Measurements from ENCODE around the gene WFDC6. TPM values are rescaled to one million over a fixed set of nuclear protein-coding genes. Genes with fewer than 3 reads are reported as not detected.

WFDC6 gene
- total RNA-seq (2021) = not detected in 2 replicates
- long read RNA-seq, partial matches to known transcripts = 0 of 1 reads
- long read RNA-seq, other reads (novel, unspliced or antisense) = 1 of 1 reads

DNA sequence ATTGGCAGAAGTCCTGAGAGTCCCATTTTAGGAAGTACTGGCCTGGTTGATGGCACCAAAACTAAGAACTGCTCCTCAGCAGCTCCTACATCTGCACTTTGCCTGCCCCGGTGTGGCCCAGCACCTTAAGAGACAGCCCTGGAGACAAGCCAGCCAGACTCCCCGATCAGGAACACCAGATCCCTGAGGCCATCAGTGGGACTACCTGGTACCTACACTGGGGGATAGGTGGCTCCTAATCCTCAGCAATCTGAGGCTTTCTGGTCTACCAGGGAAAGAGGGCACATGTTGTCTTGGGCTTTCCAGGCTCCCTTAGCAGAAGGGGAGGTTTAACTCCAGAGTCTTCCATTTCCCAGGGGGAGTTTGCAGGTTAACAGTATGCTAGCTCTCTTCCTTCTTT, at the start of gene WFDC6:
TSS of gene WFDC6 (minus strand) at position 101 of the 400 bp plus-strand sequence. CDS start at position 26, 75 bp downstream.
- H3K18ac ChIP-seq (ENCODE audit: insufficient read length, low read depth, low read length) = no peak within 1 kb of the TSS
- TF ChIP-seq, protein P1, sequence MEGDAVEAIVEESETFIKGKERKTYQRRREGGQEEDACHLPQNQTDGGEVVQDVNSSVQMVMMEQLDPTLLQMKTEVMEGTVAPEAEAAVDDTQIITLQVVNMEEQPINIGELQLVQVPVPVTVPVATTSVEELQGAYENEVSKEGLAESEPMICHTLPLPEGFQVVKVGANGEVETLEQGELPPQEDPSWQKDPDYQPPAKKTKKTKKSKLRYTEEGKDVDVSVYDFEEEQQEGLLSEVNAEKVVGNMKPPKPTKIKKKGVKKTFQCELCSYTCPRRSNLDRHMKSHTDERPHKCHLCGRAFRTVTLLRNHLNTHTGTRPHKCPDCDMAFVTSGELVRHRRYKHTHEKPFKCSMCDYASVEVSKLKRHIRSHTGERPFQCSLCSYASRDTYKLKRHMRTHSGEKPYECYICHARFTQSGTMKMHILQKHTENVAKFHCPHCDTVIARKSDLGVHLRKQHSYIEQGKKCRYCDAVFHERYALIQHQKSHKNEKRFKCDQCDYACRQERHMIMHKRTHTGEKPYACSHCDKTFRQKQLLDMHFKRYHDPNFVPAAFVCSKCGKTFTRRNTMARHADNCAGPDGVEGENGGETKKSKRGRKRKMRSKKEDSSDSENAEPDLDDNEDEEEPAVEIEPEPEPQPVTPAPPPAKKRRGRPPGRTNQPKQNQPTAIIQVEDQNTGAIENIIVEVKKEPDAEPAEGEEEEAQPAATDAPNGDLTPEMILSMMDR (conservative IDR thresholded peaks at IDR 0.05) = no peak
- no peak within 1 kb of the TSS for H3K56ac ChIP-seq (ENCODE audit: insufficient read length, low read depth, low read length)
- no peak within 1 kb of the TSS for H2BK5ac ChIP-seq (ENCODE audit: insufficient read length, low read length)
- no peak within 1 kb of the TSS for H2AK5ac ChIP-seq (ENCODE audit: insufficient read length, low read length)
- H3K14ac ChIP-seq (ENCODE audit: insufficient read depth, low read length) = no peak within 1 kb of the TSS
- Mint-ChIP-seq H3K36me3 (ENCODE audit: insufficient read depth in 1 of 3, low read depth in 3 of 3) (no peaks in the 10 kb centered on the region), H3K27ac (no peak within 1 kb of the TSS; a peak in 1 of 7 replicates), H3K4me3 (no peak within 1 kb of the TSS), H3K27me3 (ENCODE audit: low read depth) (peaks cover 2% of the 10 kb centered on the region; the same call in 1 of the 2 replicates), H3K4me1 (peaks cover 7% of the 10 kb centered on the region in 2 experiments; a peak in 3 of 4 replicates), H3K9me3 (no peaks in the 10 kb centered on the region)
- DNase-seq = no peak
- no peak within 1 kb of the TSS for H2BK20ac ChIP-seq (ENCODE audit: low read depth, low read length, poor library complexity, severe bottlenecking)
- H3K23me2 ChIP-seq (ENCODE audit: insufficient read length, low read depth, low read length, poor library complexity, severe bottlenecking) = no peaks in the 10 kb centered on the region
- no peaks in the 10 kb centered on the region for H3K9me3 ChIP-seq (ENCODE audit: control insufficient read depth, low read depth, low read length)
- no peak within 1 kb of the TSS for H2BK12ac ChIP-seq (ENCODE audit: insufficient read length, low read depth, low read length)
- no peak within 1 kb of the TSS for H3T11ph ChIP-seq (ENCODE audit: low read length)
- no peak within 1 kb of the TSS for H3K9ac ChIP-seq (ENCODE audit: extremely low read depth, insufficient read length, low read length)
- no peak within 1 kb of the TSS for H3K27ac ChIP-seq (ENCODE audit: insufficient read length, low read depth, low read length)
- no peaks in the 10 kb centered on the region for H3K4me1 ChIP-seq (ENCODE audit: insufficient read depth, low read length)
- no peak within 1 kb of the TSS for H2AFZ ChIP-seq (ENCODE audit: low read length)
- no peak within 1 kb of the TSS for H4K8ac ChIP-seq (replicated peaks; ENCODE audit: insufficient read length, low read depth, low read length)
- no peaks in the 10 kb centered on the region for H3K27me3 ChIP-seq (ENCODE audit: insufficient read depth, low read length)
- no peaks in the 10 kb centered on the region for H4K20me1 ChIP-seq (ENCODE audit: control insufficient read depth, insufficient read depth, insufficient read length)
- no peaks in the 10 kb centered on the region for H3K79me1 ChIP-seq (ENCODE audit: insufficient read depth, low read depth, low read length, poor library complexity, severe bottlenecking)
- no peak within 1 kb of the TSS for H3K4ac ChIP-seq (ENCODE audit: low read depth, low read length)
- no peak within 1 kb of the TSS for H4K5ac ChIP-seq (ENCODE audit: insufficient read length, low read depth, low read length)
- no peak within 1 kb of the TSS for H2BK15ac ChIP-seq (ENCODE audit: low read depth, low read length)
- H3K4me2 ChIP-seq (ENCODE audit: insufficient read depth, insufficient read length, low read length) = no peak within 1 kb of the TSS
- H3K23ac ChIP-seq (ENCODE audit: insufficient read length, low read depth, low read length) = no peak within 1 kb of the TSS
- H4K91ac ChIP-seq (ENCODE audit: insufficient read length, low read depth, low read length) = no peak within 1 kb of the TSS
- H2BK120ac ChIP-seq (ENCODE audit: low read depth, low read length, poor library complexity, severe bottlenecking) = no peak within 1 kb of the TSS
- no CpG with 5 or more reads among the region's 2 CpGs for WGBS (ENCODE audit: extremely low coverage, insufficient read length, low lambda C conversion rate)
- no peaks in the 10 kb centered on the region for H3K79me2 ChIP-seq (ENCODE audit: insufficient read depth, low read length)

Measured in H9 (cell line).